Bone marrow (tissue), 2 donors: Measurements from ENCODE around the gene TSSK2.

Source experiments
- DNase-seq, 2 donors: peaks; one replicate each; lab custom pipeline; 2025; lab: John Stamatoyannopoulos, UW

Gene TSSK2

GRCh38 chr22:19125011-19125410 lies 6.1 kb upstream of the TSSK2 start:
- no peak for DNase-seq

DNA sequence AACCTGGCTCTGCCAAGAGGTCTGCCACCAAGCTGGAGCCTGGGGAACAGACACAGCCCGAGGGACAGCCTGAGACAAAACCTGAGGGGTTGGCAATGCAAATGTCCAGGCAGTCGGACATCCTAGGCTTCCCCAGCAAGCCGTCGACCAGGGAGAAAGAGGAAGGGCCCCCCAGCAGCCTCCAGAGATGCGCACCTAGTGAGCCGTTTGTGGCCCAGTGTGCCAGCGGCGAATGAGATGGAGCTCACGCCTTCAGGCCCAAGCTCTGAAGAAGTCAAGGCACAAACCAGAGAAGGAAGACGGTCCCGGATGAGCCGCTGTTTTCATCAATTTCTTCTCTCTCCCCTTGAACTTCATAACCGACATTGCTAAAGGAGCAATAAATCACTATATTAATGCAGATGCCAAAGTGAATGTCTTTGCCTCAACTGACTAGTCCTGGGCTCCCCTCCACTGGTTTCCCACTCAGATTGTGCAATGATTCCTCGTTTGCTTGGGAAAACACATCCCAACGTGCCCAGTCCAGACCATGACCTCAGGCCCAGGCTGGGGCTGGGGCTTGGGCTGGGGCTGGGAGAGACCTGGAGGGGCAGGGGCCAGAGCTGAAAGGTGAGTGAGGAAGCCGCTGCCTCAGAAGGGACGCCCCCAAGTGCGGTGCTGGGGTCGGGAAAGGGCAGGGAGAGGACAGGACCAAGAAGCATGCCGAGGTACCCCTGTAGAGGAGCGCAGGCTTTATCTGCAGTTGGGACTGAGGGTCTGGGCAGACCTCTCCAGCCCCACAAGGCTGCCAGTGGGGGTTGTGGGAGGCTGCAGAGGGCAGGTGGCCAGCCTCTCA lies 5.4 kb upstream of the TSSK2 start:
- DNase-seq, result no peak

- no peak for DNase-seq
Measured at GRCh38 chr22:19126309-19127273, 4.5 kb upstream of the TSSK2 start.

GRCh38 chr22:19127329-19128008 lies 3.6 kb upstream of the TSSK2 start:
- DNase-seq, result no peak

GRCh38 chr22:19128009-19128401 lies 3.1 kb upstream of the TSSK2 start:
- no peak for DNase-seq

GRCh38 chr22:19128946-19129727 lies 2.0 kb upstream of the TSSK2 start:
- DNase-seq, result no peak

DNA sequence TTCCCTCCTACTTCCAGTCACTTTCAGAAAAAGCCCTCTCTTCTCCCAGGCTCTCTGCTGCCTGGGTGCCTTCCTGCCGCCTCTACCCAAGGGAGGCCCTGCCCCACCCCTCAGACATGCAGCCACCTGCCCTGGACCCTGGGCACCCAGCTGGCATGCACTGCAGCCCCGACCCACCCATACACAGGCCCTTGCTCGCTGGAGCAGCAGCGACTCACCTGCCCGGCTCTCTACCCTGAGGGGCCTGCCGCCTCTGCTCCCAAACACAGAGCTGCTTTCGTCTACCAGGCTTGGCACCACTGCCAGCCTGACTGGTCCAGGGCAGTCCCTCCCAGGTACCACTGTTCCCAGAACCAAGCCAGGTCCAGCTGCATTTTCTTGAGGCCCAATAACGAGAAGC lies 1.2 kb upstream of the TSSK2 start:
- no peak for DNase-seq

- DNase-seq, result no peak
Measured at GRCh38 chr22:19131685-19132015, 542 bp downstream of the TSSK2 start.

DNA sequence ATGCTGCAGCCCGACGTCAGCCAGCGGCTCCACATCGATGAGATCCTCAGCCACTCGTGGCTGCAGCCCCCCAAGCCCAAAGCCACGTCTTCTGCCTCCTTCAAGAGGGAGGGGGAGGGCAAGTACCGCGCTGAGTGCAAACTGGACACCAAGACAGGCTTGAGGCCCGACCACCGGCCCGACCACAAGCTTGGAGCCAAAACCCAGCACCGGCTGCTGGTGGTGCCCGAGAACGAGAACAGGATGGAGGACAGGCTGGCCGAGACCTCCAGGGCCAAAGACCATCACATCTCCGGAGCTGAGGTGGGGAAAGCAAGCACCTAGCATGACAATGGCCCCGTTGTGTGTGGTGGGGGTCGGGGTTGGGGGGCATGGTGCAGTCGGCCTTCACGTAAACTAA lies 1.0 kb downstream of the TSSK2 start:
- DNase-seq, result no peak

DNA sequence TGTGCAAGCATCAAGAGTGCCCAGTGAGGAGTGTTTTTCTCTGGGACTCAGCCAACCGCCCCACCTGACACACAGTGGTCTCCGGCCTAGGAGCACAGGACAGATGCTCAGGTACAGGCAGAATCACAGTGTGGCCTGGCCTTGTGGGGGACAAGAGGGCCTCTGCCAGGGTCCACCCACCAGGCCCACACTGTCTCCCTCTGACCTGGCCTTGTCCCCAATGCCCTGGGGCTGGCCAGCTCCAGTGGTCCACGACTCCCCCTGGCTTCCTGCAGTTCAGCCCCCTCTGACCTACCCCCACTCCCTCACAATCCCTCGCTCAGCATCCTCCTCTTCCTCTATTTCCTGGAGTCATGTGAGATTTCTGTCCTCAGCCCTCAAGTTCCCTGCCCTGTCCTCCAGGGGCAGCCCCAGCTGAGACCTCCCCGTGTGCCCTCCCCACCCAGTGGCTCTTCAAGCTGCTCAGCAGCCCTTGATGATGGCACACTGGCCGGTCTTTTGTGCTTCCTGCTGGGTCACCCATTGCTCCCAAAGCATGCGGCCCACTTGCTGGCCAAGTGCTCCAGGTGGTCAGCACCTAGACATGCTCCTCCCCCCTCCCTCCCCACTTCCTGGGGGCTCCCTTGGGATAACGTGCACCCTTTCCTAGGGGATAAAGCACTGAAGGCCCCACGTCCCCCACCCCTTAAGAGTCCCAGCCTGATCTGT lies 1.7 kb downstream of the TSSK2 start:
- DNase-seq, result no peak

DNA sequence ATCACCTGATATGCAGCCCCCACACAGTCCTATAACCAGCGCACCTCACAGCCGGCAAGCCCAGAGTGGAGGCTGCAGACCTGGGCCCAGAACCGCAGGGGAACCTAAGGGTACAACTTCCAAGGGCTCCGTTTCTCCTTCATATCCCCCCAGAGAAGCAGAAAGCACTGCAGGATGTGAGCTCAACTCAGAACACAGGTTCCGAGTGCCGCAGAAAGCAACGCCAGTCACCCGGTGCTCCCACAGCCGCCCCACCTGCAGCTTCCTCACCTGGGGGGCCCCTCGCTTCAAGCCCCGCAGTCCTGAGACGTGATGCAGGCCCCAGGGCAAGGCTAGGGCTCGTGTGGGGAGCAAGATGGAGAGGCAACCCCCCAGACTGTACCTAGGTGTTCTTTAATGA lies 2.5 kb downstream of the TSSK2 start:
- no peak for DNase-seq

- no peak for DNase-seq
Measured at GRCh38 chr22:19134176-19134831, 3.2 kb downstream of the TSSK2 start.

GRCh38 chr22:19134874-19135273 lies 3.8 kb downstream of the TSSK2 start:
- DNase-seq, result no peak

GRCh38 chr22:19136915-19137314 lies 5.8 kb downstream of the TSSK2 start:
- DNase-seq, result no peak

- no peak for DNase-seq
Measured at GRCh38 chr22:19137384-19138216, 6.5 kb downstream of the TSSK2 start.

DNA sequence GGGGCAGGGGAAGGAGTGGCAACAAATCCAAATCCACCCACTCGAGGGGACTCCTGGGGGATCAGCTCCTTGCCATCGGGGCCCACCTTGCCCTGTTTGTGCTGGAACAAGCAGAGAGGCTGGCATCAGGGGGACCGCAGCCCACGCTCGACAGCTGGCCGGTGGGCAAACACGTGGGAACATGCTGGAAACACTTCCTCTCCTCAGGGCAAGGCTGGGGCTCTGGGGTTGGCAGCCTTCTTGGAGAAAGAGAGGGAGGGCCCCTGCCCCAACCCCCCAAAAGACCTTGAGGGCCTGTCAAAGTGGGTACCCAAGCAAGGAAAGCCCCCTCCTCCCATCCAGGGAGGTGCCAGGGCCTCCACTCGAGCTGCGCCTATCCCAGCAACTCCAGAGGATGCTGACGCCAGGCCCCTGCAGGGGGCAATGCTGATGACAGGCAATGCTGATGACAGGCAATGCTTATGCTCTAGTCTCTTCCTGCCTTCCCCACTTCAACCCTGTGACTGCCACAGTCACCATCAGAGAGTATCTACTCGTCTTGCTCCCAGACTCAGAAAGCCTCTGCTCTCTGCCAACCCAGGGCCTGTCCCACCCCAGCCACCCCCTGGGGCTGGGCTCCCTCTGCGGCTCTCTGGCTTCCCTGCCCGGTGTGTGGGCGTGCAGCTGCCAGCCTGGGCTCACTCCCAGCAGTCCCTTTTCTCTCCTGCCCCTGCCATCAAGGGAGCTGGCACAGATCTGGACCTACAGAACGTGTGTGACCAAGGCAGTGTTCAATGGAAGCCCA lies 7.3 kb downstream of the TSSK2 start:
- DNase-seq, result no peak

GRCh38 chr22:19139001-19139356 lies 7.9 kb downstream of the TSSK2 start:
- DNase-seq, result no peak

- no peak for DNase-seq
Measured at GRCh38 chr22:19139974-19140373, 8.9 kb downstream of the TSSK2 start.

- DNase-seq, result no peak
Measured at GRCh38 chr22:19142394-19142793, 11.3 kb downstream of the TSSK2 start.
